HEK293 (cell line): ENCODE measurements around the gene ZCCHC7.

Source experiments
- ATF2 ChIP-seq: fragments of 450-650 bp; formaldehyde crosslinking; IDR thresholded peaks from 2 replicates; pipeline ENCODE4 v1.5.1; 2016; ENCODE audit warnings: missing biosample characterization, missing genetic modification characterization, low read depth
- CTCF ChIP-seq: fragments of 450-650 bp; formaldehyde crosslinking; IDR thresholded peaks from 2 replicates; pipeline ENCODE4 v1.5.1; 2016; ENCODE audit warnings: missing biosample characterization, missing genetic modification characterization
- MEIS1 ChIP-seq: sonication (generic); formaldehyde crosslinking; IDR thresholded peaks from 2 replicates; pipeline ENCODE4 v1.8.1; 2022; ENCODE audit warnings: missing genetic modification reagents, mild to moderate bottlenecking, borderline replicate concordance
- PBX3 ChIP-seq: sonication (generic); formaldehyde crosslinking; IDR thresholded peaks from 2 replicates; pipeline ENCODE4 v1.8.1; 2022; ENCODE audit warnings: mild to moderate bottlenecking, moderate library complexity, missing genetic modification reagents
- PRDM10 ChIP-seq: fragments of 450-650 bp; formaldehyde crosslinking; IDR thresholded peaks from 2 replicates; pipeline ENCODE4 v1.5.1; 2016; ENCODE audit warnings: missing biosample characterization, missing genetic modification characterization
- TRIM28 ChIP-seq: IDR thresholded peaks from 2 replicates; pipeline ENCODE4 v1.6.1; 2011; ENCODE audit warnings: low read length, control low read depth, borderline replicate concordance
- ZBTB7A ChIP-seq: fragments of 450-650 bp; formaldehyde crosslinking; IDR thresholded peaks from 2 replicates; pipeline ENCODE4 v1.5.1; 2016; ENCODE audit warnings: low read depth, missing biosample characterization, missing genetic modification characterization
- ZNF530 ChIP-seq: fragments of 450-650 bp; formaldehyde crosslinking; IDR thresholded peaks from 2 replicates; pipeline ENCODE4 v1.5.1; 2016; ENCODE audit warnings: low read depth, missing biosample characterization, missing genetic modification characterization
- ZNF558 ChIP-seq: fragments of 450-650 bp; formaldehyde crosslinking; IDR thresholded peaks from 2 replicates; pipeline ENCODE4 v1.5.1; 2016; ENCODE audit warnings: missing biosample characterization, missing genetic modification characterization

GRCh38 chr9:37332578-37332977 is 212.2 kb downstream of the ZCCHC7 start:
- no peak for TF ChIP-seq ZNF558 (tag by site-specific recombination)
- no peak for TF ChIP-seq ZNF530 (tag by site-specific recombination)
- no peak for TF ChIP-seq MEIS1 (CRISPR knock-in tag)
- no peak for TF ChIP-seq TRIM28
- no peak for TF ChIP-seq PBX3 (CRISPR knock-in tag)
- no peak for TF ChIP-seq CTCF
- TF ChIP-seq ATF2 (tag by site-specific recombination), result no peak
- no peak for TF ChIP-seq ZBTB7A (tag by site-specific recombination)
- TF ChIP-seq PRDM10 (tag by site-specific recombination), result no peak
